T-helper 2 cell (primary cell): Measurements from ENCODE around the gene NT5C2.
"Not testable (repeated sequence)": the region's sequence is repeated elsewhere in the genome, so short reads cannot be mapped to it uniquely, and the experiment has no call there.

Experiments
- DNase-seq, 5 experiments: peaks; one replicate each; pipeline versions ENCODE4 v3.0.0 to v3.0.0-alpha.2; 2012 to 2022

NT5C2 gene

DNA sequence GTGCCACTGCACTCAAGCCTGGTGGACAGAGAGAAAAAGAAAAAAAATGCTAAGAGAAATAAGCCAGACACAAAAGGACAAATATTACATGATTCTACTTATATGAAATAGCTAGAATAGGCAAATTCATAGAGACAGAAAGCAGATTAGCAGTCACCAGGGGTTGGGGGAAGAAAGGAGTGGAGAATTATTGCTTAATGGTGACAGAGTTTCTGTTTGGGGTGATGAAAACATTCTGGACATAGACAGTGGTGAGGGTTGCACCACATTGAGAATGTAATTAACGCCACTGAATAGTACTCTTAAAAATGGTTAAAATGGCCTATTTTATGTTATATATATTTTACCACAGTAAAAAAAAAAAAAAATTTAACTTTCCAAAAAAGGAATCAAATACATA lies 6.4 kb upstream of the NT5C2 start:
- DNase-seq = no peak

DNA sequence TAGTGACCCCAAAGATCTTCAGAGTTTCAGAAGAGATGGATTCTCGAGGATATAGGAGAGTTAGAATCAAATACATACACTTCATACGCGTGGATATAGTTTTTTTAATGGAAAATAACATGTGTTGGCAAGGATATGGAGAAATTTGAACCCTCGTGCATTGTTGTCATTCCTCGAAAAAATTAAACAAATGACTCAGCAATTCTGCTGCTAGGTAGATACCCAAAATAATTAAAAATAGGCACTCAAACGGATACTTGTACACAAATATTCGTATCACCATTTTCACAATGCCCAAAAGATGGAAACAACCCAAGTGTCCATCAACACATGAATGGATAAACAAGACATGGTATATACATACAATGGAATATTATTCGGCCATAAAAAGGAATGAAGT lies 5.6 kb upstream of the NT5C2 start:
- no peak for DNase-seq

GRCh38 chr10:103197903-103198302 lies 4.8 kb upstream of the NT5C2 start:
- no peak for DNase-seq

DNA sequence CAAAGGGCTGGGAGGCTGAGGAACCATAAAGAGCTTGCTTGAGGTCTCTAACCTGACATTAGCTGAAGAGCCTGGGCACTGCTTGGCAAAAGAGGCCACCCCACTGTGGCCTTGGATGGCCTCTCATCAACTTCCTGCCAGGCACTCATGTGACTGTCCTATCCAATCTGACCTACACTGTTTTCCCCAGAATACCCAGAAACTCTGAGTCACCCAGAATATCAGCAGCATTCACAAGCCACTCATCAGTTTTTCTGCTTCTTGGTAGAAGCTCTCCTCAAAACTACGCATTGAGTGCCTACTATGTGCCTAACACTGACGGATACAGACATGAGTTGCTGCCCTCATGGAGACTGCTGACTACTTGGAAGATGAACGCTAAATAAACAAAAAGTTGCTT lies 4.1 kb upstream of the NT5C2 start:
- no peak for DNase-seq

GRCh38 chr10:103196516-103196915 lies 3.4 kb upstream of the NT5C2 start:
- no peak for DNase-seq

- no peak for DNase-seq
These were observed 903 bp upstream of the NT5C2 start for GRCh38 chr10:103193820-103194529.

DNA sequence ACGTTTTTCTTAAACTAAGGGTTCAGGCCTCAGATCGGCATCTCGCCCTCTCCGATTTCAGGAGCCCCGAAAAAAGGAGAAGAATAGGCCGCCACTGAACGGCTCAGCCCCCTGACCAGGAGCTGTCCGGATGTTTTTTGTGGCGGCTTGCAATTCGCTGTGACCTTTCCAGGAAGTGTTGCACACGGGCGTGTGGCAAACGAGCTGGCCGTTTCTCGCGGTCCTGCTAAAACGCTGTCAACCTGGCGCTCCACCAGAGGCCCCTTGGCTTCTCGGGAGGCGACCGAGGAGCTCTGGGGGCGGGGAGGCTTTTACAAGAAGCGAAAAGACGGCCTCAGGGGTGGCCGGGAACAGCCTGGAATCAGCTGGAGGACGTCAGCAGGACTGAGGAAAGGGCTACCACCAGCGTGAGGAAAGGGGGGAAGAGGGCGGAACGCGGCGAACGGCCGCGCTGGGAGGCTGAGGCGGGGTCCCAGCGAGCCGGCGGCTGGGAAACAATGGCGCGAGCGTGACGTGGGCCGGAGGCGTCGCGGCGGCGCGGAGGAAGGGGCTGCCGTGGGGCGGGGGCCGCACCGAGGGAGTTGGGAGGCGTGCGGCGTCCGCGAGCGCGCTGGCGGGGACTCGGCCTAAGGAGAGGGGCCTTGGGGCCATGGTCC lies 493 bp downstream of the NT5C2 start:
- peak in 4 of 5 experiments; percentile 23 to 82 (median 38) for DNase-seq

DNA sequence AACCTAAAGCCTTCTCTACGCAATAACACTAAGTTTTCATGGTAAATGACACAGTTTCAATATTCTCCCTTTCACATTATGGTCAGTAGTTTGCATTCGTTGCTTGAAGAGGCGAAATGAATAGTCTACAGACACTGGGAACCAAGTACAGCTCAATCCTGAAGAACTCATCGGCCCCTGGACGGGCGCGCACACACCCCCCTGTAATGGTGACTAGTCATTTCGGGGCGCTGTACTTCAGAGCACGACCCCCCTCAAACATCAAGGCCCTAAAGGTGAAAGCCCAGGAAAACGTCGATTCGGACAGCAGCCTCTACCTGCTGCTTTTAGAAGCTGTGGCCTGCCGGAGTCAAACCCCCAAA lies 1.0 kb downstream of the NT5C2 start:
- DNase-seq = no peak

- not testable (repeated sequence) for DNase-seq
These were observed 1.9 kb downstream of the NT5C2 start for GRCh38 chr10:103191198-103191597.

GRCh38 chr10:103188853-103189252 lies 4.2 kb downstream of the NT5C2 start:
- DNase-seq = no peak

GRCh38 chr10:103186128-103186527 lies 6.9 kb downstream of the NT5C2 start:
- no peak for DNase-seq

- no peak for DNase-seq
These were observed 8.5 kb downstream of the NT5C2 start for GRCh38 chr10:103184615-103185014.

DNA sequence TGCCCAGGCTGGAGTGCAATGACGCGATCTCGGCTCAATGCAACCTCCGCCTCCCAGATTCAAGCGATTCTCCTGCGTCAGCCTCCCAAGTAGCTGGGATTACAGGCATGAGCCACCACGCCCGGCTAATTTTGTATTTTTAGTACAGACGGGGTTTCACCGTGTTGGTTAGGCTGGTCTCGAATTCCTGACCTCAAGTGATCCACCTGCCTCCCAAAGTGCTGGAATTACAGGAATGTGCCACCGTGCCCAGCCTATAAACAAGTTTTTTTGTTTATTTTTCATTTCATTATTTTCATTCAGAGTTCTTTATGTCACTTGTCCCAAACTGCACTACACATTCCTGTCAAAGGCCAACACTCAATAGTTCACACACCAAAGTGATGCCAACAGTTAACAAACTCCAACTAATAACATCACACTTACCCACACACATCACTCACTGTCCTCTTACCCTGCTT lies 9.1 kb downstream of the NT5C2 start:
- DNase-seq = not testable (repeated sequence)

DNA sequence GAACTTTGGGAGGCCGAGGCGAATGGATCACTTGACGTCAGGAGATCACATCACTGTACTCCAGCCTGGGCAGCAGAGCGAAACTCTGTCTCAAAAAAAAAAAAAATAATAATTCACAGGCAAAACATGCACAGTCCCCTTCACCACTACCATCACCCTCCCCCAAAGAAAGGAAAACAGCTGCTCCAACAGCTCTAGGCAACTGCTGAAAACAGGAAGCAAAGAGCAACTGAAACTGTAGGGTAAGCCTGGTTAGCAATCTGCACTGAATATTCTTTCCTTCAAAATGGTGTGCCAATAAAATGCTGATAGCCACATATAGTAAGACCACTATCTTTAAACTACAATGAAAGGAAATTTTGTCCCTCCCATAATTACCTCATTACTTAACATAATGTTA lies 11.8 kb downstream of the NT5C2 start:
- DNase-seq = peak in 1 of 5 experiments; percentile 56

GRCh38 chr10:103180491-103180890 lies 12.6 kb downstream of the NT5C2 start:
- no peak for DNase-seq

DNA sequence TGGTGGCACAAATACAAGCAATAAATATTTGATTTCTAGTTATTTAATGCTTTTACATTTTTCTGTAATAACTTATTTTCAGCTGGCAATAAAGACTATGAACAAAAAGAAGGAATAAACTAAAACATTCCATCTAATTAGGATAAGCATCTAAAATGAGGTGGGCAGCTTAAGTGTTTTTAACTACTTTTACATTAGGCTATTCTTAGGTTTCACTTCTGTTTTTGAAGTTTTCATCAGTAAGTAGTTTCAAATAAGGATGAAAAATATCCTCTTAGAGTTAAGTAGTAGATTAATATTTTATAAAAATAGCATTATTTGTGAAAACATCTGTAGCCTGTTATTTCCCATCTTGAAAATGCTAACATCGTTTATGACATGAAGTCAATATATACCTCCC lies 15.9 kb downstream of the NT5C2 start:
- DNase-seq = no peak

DNA sequence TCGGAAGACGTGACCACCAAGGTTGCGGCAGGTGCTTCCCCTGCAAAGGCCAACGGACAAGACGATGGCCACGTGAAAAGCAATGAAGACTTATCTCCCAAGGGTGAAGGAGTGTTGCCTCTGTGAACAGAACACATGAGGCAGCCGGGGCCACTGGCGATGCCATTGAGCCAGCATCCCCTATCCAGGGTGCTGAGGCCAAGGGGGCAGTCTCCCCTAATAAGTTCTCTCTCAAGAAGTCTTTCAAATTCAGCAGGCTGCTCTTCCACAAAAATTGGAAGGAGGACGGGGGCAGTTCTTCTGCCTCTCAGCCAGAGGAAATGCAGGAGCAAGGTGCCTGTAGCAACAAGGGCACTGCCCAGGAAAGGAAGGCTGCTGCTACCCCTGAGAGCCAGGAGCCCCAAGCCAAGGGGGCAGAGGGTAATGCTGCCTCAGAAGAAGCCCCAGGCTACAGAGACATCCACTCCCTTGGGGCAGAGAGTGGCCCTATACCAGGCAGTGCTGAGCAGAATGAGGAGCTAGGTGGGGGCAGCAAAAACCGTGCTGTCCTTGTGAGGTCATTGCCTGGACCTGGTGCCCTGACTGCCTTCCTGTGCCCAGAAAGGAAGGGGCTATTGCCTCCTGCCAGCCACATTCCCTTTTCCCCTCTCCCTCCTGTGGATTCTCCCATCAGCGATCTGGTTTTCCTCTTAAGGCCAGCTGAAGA lies 17.3 kb downstream of the NT5C2 start:
- no peak for DNase-seq

DNA sequence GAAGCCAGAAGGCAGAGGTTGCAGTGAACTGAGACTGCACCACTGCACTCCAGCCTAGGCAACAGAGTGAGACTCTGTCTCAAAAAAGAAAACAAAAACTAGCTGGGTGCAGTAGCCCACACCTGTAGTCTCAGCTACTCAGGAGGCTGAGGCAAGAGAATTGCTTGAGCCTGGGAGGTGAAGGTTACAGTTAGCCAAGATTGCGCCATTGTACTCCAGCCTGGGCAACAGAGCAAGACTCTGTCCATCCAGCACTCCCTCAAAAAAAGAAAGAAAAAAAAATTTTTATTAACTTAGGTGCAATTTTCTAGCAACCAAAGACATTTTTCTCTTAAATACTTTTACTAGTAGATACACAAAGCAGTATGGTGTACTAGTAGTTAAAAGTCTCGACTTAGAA lies 18.7 kb downstream of the NT5C2 start:
- not testable (repeated sequence) for DNase-seq

- no peak for DNase-seq
These were observed 21.8 kb downstream of the NT5C2 start for GRCh38 chr10:103171278-103171677.

DNA sequence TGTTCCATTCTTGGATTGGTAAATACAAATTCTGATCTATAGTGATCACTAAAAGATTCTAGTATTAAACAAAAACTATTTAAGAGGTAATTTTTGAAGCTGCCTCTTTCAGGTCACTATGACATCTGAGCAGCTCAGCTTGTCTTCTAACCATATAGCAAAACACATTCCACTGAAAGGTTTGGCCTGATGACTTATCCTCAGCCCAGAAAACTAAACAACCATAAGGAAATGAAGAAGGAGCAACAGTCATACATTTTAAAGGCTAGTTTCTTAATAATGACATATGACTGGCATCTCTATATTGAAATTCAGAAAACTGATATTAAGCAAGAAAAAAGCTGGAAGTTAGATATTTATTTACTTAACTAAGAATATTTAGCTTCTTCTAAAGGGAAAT lies 24.6 kb downstream of the NT5C2 start:
- DNase-seq = no peak

DNA sequence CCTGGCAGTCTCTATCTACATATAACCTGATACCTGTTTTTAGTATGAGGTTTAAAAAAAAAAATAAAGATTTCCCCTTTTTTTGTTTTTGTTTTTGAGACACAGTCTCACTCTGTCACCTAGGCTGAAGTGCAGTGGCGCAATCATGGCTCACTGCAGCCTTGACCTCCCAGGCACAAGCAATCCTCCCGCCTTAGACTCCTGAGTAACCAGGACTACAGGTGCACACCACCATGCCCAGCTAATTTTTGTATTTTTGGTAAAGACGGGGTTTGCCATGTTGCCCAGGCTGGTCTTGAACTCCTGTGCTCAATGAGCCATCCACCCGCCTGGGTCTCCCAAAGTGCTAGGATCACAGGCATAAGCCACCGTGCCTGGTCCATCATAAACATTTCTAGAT lies 25.5 kb downstream of the NT5C2 start:
- DNase-seq = not testable (repeated sequence)

GRCh38 chr10:103166523-103166922 lies 26.5 kb downstream of the NT5C2 start:
- no peak for DNase-seq

GRCh38 chr10:103163766-103164403 lies 29.2 kb downstream of the NT5C2 start:
- DNase-seq = not testable (repeated sequence)
